Fibroblast of skin of right quadriceps (primary cell): ENCODE results near the gene SPIRE2.
"Not testable (repeated sequence)": the region's sequence is repeated elsewhere in the genome, so short reads cannot be mapped to it uniquely, and the experiment has no call there.

Experiments used
- DNase-seq: peaks from one replicate; pipeline ENCODE4 v3.0.0-alpha.2; 2013

Gene SPIRE2

DNA sequence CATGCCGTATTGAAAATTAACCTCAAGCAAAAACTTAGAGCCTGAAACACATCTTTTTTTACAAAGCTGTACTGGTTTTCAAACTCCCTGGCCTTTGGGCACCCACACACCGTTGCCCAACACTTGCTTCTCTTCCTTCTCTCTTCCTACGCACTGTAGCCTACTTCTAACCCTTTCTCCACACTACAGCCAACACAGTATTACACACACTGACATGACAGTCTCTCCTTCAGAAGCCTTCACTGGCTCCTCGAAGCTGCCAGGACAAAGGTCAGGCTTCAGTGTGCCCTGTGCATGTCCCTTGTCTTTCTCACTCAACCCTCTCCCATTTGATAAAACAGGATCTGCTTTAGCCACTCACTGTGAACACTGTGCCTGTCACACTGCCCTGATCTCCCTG lies 19.8 kb upstream of the SPIRE2 start:
- DNase-seq, result no peak

DNA sequence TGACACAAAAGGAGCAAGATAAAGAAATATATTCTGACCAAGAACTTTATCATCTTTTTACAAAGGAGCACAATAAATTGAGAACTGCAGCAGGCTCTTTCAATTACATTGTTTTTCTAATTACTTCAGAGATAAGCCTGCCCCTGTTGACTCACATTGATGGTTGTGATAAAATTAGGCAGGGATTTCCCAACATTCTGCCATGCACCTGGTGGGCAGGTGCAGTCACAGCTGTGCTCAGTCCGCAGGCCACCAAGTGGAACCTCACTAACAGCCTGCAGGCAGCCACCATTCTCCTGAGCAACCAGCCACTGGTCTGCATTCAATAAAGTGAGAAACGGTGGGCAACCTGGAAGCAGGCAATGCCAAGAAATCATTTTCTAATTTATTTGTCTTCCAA lies 17.0 kb upstream of the SPIRE2 start:
- no peak for DNase-seq

DNA sequence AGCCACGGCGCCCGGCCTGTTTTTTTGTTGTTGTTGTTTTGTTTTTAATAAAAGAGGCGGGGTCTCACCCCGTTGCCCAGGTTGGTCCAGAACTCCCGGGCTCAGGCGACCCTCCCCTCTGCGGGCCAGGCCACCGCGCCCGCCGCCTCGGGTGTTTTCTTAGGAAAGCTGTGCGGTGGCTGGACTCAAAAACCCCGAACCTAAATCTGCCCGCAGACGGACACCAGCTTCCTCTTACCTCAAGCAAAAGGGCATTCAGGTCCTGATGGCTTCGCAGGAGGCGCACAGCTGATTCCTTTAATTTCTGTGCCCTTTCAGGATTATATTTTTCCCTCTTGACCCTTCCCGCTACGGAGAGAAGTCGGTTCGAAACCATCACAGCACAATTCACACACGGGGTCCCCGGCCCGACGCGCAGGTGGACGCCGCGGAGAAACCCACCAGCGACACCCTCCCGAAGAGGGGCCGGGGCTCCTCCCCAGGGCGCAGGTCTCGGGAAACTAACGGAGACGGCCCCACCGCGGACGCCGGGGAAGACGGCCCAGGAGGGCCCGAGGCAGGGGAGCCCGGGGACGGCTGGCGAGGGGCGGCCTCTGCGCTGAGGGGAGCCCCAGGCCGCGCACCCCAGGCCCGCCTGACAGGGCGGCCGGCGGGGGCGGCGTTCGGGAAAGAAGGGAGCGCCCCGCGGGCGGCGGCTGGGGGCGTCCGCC lies 12.5 kb upstream of the SPIRE2 start:
- no peak for DNase-seq

DNA sequence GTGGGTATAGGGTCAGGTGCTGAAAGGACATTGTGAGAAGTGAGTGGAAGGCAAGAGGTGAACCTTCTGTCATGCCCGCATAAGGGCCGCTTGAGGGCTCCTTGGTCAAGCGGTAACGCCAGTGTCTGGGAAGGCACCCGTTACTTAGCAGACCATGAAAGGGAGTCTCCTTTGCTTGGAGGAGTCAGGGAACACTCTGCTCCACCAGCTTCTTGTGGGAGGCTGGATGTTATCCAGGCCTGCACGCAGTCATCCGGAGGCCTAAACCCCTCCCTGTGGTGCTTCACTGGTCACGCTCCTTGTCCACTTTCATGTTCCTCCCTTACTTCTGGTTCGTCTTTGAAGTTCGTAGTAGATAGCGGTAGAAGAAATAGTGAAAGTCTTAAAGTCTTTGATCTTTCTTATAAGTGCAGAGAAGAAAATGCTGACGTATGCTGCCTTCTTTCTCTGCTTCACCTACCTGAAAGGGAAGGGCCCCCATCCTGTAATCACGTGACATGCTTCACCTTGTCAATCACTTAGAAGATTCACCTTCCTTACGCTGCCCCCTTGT lies 9.3 kb upstream of the SPIRE2 start:
- not testable (repeated sequence) for DNase-seq

DNA sequence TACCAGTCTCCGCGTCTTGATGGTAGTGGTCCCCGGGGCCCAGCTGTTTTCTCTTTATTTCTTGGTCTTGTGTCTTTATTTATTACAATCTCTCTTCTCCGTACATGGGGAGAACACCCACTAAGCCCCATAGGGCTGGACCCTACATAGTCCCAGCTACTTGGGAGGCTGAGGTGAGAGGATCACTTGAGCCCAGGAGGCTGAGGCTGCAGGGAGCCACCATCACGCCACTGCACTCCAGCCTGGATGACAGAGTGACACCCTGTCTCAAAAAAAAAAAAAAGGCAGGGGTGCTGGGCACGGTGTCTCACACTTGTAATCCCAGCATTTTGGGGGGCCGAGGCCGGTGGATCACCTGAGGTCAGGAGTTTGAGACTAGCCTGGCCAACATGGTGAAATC lies 8.8 kb upstream of the SPIRE2 start:
- not testable (repeated sequence) for DNase-seq

DNA sequence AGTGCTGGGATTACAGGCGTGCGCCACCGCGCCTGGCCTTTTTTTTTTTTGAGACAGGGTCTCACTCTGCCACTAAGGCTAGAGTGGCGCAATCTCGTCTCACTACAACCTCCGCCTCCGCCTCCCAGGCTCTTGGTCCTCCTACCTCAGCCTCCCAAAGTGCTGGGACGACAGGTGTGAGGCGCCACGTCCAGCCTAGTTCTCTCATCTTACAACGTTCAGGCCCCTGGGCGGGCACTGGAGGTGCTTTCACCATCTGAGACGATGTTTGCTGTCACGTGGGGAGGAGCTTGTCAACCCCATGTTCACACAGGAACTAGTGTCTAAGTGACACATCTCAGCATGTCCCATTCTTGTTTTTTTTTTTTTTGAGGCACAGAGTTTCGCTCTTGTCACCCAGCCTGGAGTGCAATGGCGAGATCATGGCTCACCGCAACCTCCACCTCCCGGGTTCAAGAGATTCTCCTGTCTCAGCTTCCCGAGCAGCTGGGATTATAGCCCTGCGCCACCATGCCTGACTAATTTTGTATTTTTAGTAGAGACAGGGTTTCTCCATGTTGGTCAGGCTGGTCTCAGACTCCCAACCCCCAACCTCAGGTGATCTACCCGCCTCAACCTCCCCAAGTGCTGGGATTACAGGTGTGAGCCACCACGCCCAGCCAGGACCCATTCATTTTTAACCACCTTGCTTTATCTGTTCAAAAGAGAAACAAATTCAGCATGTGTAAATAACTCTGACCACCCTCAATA lies 6.7 kb upstream of the SPIRE2 start:
- no peak for DNase-seq

DNA sequence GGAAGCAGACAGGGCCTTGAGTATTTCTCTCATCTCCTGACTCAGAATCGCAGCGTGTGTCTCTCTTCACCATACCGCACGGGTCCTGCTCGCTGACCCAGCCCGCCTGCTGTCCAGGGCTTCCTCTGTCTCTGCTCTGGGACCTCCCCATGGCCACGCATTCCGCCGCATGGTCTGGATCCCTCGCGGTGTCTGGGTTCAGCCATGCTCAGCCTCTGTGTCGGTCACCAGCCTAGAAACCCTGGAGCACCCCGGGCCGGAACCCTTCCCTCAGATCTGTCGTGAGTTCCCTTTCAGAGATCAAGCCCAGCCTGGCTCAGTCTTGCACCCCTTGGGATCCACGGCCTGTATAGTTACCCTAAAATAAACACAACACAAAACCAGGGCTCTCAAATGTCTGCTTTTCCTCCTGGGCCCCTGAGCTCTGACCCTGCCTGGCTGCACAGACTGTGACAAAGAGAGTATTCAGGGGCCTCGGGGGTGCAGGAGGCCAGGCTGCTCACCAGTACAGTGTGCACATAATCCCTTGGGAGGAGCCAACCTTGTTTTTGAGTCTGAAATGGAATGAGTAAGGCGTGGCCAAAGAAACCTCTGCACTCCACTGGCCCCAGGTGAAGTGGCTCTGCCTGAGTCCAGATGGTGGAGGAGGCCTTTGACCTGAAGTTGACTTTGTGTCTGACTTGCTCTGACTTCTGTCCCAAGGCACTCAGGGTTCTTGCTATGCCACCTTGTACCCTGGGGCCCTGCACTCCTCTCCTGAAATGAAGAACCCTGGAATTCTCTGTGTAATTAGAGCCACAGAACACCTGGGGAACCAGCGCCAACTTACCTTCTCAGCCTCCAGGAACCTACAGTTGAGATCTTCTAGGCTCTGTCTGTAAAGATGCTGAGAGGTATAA lies 5.8 kb upstream of the SPIRE2 start:
- DNase-seq, result no peak

DNA sequence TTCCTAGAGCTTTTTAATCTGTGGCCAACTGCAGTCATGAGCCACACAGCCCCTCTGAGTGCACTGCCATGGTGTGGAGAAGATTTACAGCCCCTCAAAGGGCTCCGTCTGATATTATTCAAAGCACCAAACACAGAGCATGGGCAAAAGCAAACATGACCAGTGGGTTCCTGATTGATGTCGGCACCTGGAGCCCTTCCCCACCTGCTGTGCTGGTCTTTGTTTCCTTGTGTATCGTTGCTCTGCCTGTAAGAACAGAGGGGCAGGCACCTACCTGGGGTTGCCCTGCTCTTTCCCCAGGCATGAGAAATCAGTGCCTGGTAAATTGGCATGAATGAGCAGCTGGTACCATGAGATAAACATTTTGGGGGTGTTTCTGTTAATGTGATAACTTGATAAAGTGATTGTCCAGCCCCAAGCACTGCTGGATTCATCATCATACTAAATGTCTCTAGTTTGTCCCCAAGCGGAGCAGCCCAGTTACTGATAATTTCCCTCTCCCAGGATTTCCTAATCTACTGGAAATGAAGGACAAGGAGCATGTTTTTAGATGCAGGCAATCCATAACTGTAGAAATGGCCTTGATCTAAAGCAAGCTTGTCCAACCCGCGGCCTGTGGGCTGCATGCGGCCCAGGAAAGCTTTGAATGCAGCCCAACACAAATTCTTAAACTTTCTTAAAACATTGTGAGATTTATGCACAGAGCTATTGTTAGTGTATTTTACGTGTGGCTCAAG lies 5.0 kb upstream of the SPIRE2 start:
- DNase-seq, result no peak

DNA sequence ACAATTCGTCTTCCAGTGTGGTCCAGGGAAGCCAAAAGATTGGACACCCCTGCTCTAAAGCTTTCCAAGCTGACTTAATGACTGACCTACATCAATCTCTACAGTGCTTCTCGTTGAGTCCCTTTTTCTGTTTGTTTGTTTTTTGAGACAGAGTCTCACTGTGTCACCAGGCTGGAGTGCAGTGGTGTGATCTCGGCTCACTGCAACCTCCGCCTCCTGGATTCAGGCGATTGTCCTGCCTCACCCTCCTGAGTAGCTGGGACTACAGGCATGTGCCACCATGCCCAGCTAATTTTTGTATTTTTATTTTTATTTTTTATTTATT lies 4.5 kb upstream of the SPIRE2 start:
- not testable (repeated sequence) for DNase-seq

DNA sequence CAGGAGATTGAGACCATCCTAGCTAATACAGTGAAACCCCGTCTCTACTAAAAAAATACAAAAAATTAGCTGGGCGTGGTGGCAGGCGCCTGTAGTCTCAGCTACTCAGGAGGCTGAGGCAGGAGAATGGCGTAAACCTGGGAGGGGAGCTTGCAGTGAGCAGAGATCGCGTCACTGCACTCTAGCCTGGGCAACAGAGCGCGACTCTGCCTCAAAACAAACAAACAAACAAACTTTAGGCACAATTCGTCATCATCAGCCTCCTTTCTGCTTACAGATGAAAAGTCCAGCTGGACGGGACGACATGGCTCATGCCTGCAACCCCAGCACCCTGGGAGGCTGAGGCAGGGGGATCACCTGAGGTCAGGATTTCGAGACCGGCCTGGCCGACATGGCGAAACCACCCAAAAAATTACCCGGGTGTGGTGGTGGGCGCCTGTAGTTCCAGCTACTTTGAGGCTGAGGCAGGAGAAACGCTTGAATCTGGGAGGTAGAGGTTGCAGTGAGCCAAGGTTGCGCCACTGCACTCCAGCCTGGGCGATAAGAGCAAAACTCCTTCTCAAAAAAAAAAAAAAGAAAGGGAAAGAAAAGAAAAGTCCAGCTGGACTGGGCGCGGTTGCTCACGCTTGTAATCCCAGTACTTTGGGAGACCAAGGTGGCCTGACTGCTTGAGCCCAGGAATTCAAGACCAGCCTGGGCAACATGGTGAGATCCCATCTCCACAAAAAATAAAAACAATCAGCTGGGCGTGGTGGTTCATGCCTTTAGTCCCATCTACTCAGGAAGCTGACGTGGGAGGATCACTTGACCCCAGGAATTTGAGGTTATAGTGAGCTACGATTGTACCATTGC lies 1.5 kb upstream of the SPIRE2 start:
- no peak for DNase-seq

DNA sequence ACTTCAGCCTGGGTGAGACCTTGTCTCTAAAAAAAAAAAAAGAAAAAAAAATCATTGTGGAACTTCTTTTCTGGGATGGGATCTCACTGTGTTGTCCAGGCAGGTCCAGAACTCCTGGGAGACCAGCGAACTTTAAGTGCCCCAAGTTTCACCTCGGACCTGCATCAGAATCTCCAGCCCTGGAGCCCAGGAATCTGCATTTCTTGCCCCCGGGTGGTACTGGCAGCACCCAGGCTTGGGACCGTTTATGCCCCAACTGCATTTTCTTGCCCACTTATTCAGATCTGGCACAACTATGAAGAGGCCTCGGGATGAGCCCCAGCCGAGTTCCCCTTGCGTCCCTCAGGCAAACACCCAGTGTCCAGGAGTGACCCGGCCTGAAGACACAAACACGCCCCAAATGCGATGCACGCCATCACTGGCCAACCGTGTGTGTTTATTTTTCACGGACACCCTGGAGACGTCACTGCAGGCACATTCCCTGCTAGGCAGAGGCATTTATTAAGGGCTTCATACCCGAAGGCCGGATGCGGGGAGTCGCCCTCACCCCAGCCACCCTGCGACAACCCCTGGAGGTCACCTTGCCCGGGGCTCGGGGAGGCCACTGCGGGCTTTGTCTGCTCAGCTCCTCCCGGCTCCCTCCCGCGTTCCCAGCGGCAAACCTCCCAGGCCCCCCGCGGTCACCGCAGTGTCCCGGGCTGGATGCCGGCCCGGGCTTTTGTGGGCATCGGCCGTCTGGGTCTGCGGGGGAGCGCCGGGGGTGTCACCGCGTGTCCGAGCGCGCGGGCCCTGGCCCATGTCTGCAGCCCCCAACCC lies 684 bp upstream of the SPIRE2 start:
- DNase-seq, result no peak

DNA sequence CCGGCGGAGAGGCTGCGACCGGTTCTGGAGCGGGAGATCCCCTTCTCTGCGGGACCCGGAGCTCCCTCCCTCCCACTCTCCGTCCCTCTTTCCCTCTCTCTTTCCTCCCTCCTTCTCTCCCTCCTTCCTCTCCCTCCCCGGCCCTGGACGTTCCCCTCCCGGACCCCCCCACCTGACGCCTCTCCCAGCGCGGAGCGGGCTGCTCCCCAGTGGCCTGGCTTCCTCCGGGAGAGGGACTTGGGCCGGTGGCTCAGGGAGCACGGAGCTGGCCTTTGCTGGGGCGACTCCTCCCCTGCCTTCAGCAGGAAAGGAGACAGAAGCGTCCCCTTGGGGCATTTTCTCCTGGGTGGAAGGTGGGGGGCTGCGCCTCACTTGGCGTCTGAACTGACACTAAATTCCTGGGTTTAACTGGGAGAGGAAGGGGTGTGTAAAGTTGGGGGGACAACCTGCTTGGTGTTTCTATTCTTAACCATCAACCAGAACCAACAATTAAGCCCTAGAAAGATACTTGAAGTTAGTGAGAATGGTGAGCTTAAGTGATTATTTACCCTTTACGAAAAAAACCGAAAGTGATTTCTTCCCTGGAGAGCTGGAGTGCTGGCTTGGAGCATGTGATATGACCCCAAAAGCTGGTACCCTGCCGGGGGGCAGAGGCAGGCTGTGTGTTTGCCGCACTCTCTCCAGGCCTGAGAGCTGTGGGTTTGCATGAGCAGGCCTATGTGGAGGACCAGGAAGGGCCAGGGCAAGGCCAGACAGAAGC lies 775 bp downstream of the SPIRE2 start:
- DNase-seq, result no peak

DNA sequence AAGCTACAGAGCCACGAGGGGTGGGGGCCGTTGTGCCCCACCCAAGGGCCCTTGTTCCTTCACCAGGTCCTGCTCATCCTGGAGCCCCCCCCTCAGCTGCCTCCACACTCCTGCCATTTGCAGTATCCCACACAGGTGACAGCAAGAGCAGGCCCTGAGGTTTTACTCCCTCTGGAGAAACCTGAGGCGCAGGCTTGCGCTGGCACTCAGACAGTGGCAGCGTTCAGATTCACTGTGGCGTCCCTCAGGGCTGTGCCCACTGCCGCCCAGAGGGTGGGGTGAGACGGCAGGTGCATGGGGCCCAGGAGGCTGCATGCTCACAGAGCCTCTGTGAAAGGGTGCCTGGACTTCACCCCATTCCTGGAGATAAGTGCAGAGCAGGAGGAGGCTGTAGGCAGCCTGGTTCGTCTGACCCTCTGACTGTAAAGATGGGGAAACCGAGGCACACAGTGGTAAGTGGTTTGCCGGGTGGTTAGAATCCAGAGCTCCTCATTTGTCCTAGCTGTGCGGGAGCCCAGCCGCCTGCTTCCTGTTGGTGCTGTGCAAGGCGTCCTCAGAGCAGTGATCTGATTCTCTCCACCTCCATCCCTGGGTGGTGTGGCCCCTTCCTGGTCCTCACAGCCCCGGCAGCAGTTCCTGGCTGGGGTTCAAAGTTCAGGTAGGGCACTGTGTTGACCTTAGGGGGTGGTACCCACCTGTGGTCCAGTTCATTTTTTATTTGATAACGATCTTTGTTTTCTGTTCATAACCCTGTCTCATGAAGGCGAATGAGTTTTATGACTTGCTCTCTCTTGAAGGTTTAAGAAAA lies 1.6 kb downstream of the SPIRE2 start:
- DNase-seq, result no peak

DNA sequence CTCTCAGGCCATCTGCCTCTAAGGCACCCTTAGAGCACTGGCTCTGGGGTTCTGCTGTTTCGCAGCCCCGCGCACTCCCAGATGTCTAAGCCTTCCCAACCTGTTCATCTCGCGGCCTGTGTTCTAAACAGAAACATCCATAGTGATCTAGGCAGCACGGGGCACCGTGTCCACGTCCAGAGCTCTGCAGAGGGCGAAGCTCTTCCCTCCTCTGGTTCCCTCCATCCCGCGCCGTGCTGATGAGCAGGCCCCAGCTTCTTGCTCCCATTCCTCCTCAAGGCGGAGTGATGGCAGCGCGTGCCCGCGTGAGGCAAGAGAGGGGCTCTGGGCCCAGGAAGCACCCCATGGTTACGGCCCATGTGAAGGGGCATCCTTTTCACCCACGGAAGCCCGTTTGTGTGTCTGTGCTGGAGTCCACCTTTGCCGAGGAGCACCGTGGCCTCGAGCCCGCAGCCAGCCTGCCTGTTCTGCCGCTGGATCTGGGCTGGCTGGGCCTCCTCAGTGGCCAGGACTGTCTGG lies 3.6 kb downstream of the SPIRE2 start:
- DNase-seq, result no peak

DNA sequence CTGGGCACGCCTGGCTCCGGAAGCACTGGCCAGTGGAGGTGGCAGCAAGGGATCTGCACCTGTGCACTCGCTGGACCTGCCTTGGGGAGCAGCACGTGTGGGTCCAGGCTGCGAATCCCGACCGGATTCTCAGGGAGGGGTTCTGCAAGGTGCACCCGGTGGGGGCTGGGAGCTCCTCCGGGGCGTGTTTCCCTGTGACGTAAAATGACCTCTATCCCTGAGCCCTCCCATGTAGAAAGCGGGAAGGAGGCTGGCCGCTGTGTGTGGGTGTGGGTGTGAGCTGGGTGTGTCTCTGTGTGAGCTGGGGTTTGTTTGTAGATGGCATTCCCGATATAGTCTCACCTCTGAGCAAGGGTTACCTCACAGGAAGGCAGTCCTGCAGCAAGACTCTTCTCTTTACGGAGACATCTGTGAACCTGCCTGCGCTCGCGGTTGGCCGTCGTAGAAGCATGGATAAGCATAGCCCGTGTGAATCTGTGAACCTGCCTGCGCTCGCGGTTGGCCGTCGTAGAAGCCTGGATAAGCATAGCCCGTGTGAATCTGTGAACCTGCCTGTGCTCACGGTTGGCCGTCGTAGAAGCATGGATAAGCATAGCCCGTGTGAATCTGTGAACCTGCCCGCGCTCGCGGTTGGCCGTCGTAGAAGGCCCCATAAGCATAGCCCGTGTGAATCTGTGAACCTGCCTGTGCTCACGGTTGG lies 5.5 kb downstream of the SPIRE2 start:
- not testable (repeated sequence) for DNase-seq

DNA sequence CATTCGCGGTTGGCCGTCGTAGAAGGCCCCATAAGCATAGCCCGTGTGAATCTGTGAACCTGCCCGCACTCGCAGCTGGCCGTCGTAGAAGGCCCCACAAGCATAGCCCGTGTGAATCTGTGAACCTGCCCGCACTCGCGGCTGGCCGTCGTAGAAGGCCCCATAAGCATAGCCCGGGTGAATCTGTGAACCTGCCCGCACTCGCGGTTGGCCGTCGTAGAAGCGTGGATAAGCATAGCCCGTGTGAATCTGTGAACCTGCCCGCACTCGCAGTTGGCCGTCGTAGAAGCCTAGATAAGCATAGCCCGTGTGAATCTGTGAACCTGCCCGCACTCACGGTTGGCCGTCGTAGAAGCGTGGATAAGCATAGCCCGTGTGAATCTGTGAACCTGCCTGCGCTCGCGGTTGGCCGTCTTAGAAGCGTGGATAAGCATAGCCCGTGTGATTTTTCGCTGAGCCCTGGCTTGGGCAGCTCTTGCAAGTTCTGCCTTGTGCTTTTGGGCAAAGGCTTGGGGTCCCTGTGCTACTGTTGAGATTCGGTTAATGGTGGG lies 6.6 kb downstream of the SPIRE2 start:
- not testable (repeated sequence) for DNase-seq

DNA sequence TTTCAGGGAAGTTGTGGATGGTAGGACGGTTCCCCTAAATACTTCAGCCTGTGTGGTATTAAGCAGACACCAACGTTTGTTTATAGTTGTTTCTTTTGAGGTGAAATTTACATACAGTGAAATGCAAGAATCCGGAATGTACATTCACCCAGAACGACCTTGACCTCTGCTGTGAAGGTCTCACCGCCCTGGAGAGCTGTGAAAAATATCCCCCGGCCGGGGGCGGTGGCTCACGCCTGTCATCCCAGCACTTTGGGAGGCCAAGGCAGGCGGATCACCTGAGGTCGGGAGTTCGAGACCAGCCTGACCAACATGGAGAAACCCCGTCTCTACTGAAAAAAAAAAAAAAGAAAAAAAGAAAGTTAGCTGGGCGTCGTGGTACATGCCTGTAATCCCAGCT lies 8.2 kb downstream of the SPIRE2 start:
- not testable (repeated sequence) for DNase-seq

DNA sequence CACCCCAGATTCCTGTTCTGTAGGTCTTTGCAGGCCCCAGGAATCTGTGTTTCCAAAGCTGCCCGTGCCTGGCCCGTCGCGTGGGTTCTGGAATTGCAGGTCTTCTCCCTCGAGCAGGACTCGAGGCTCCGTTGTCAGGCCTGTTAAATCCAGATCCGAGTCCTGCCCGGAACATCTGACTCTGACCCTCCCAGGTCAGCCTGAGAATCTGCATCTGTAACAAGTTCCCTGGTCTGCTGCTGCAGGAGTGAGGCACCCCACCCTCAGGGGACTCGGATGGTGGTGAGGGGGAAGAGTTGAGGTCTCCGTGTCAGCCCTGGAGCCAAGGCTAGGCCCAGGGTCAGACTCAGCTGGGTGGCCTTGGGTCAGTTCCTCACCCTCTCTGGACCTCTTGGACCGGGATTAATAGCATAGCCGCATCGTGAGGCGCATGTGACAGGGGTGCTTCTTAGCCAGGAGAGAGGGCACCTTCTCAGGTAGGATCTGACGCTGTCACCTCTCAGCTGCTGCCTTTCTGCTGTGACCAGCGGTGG lies 8.8 kb downstream of the SPIRE2 start:
- DNase-seq, result no peak
